K562 (cell line): Measurements from ENCODE around the gene UBR3. TPM values are rescaled to one million over a fixed set of nuclear protein-coding genes. Genes with fewer than 3 reads are reported as not detected.
"Not testable (repeated sequence)": the region's sequence is repeated elsewhere in the genome, so short reads cannot be mapped to it uniquely, and the experiment has no call there.

ENCODE experiments used
- ATAC-seq: fragments of 200-7000 bp; cut with Tn5 transposase; 3 replicates; pipeline ENCODE4 v1.9.1; 2020; ENCODE audit warnings: moderate library complexity
- BruUV-seq: library from RNA; stranded (reverse); fragments of 400-500 nt; replicated peaks from 2 replicates; lab custom pipeline; 2021; lab: Mats Ljungman, UMichigan
- CTCF ChIA-PET: fragments of 300-600 bp; formaldehyde crosslinking; extraction: SDS; loops from one replicate; lab custom pipeline; 2021; ENCODE audit warnings: low intra/inter-chr PET ratio; lab: Yijun Ruan, JAX
- POLR2A ChIA-PET: fragments of 300-600, 350-650 bp; sonication (Branson Sonifier 250); formaldehyde crosslinking; extraction: SDS; loops from one replicate; lab custom pipeline; 2021; ENCODE audit warnings: antibody characterized with exemption, inconsistent platforms; lab: Yijun Ruan, JAX
- DNase-seq, 4 experiments: peaks; one replicate each; pipeline versions ENCODE4 v3.0.0 to v3.0.0-alpha.2; 2011 to 2018; ENCODE audit warnings: low spot score in 3 of 4, mixed read lengths in 3 of 4; ENCODE audit errors: extremely low read depth in 1 of 4
- FAIRE-seq: peaks from 2 replicates; lab custom pipeline; 2011; peaks lifted over from hg19 to GRCh38; lab: Jason Lieb, UNC
- H2AFZ ChIP-seq: 2 replicates; pipeline ENCODE4 v1.6.0; 2011; ENCODE audit warnings: low read depth, low read length, control low read depth, inconsistent platforms
- H3K27ac ChIP-seq: fragments of 200-600 bp; 3 replicates; pipeline ENCODE4 v1.8.0; 2011; ENCODE audit warnings: low read depth, mild to moderate bottlenecking, control low read depth, inconsistent platforms, low read length, moderate library complexity, mixed read lengths; ENCODE audit errors: extremely low read depth
- H3K27me3 ChIP-seq, 2 experiments: fragments of 300-600 bp in 1 of 2; 2 replicates in 1 of 2; 3 replicates in 1 of 2; pipeline versions ENCODE4 v1.6.0 to v1.8.0; 2011; ENCODE audit warnings: inconsistent platforms in 2 of 2, low read length in 2 of 2, mild to moderate bottlenecking in 1 of 2, mixed read lengths in 1 of 2, moderate library complexity in 1 of 2; ENCODE audit not compliant: control insufficient read depth in 2 of 2, insufficient read depth in 2 of 2
- H3K36me3 ChIP-seq: fragments of 300-600 bp; 3 replicates; pipeline ENCODE4 v1.8.0; 2011; ENCODE audit warnings: mild to moderate bottlenecking, low read length, inconsistent platforms; ENCODE audit not compliant: control insufficient read depth, insufficient read depth
- H3K4me1 ChIP-seq, 2 experiments: fragments of 200-600 bp in 1 of 2; replicated peaks in 1 of 2; 2 replicates in 1 of 2; 3 replicates in 1 of 2; pipeline versions ENCODE4 v1.5.1 to v1.8.0; 2011; ENCODE audit warnings: inconsistent platforms in 2 of 2, low read length in 2 of 2, mild to moderate bottlenecking in 1 of 2, mixed read lengths in 1 of 2, moderate library complexity in 1 of 2; ENCODE audit not compliant: control insufficient read depth in 2 of 2, insufficient read depth in 2 of 2
- H3K4me2 ChIP-seq: 2 replicates; pipeline ENCODE4 v1.6.1; 2011; ENCODE audit warnings: low read length, control low read depth, inconsistent platforms, mixed read lengths; ENCODE audit not compliant: insufficient read depth
- H3K4me3 ChIP-seq: fragments of 200-600 bp; sonication (generic), shearing (Covaris generic); 2 replicates; pipeline ENCODE4 v1.5.1; 2016; ENCODE audit warnings: control low read depth, inconsistent platforms
- H3K79me2 ChIP-seq: fragments of 200-600 bp; 3 replicates; pipeline ENCODE4 v1.8.0; 2011; ENCODE audit warnings: low read length, inconsistent platforms; ENCODE audit not compliant: control insufficient read depth, insufficient read depth
- H3K9ac ChIP-seq, 2 experiments: 2 replicates each; pipeline versions ENCODE4 v1.6.0 to v1.6.1; 2011; ENCODE audit warnings: low read depth in 2 of 2, low read length in 2 of 2, control low read depth in 1 of 2, inconsistent platforms in 1 of 2, mild to moderate bottlenecking in 1 of 2, mixed read lengths in 1 of 2; ENCODE audit not compliant: insufficient read depth in 1 of 2
- H3K9me1 ChIP-seq: one replicate; pipeline ENCODE4 v1.6.0; 2011; ENCODE audit warnings: inconsistent platforms, mild to moderate bottlenecking, low read length, moderate library complexity; ENCODE audit not compliant: control insufficient read depth, insufficient read depth
- H3K9me3 ChIP-seq: replicated peaks from 2 replicates; pipeline ENCODE4 v1.5.1; 2011; ENCODE audit warnings: low read depth, low read length, inconsistent platforms; ENCODE audit not compliant: control insufficient read depth, insufficient read depth
- H4K20me1 ChIP-seq: replicated peaks from 2 replicates; pipeline ENCODE4 v1.6.1; 2011; ENCODE audit warnings: low read length, inconsistent platforms, mixed read lengths; ENCODE audit not compliant: control insufficient read depth, insufficient read depth
- NFIC ChIP-seq: fragments of 450-650 bp; IDR thresholded peaks from 2 replicates; pipeline ENCODE4 v1.6.1; 2017; ENCODE audit warnings: mild to moderate bottlenecking, inconsistent platforms
- SMC3 ChIP-seq: conservative IDR thresholded peaks from 2 replicates; pipeline ENCODE4 v1.6.1; 2011; ENCODE audit warnings: low read depth, low read length, improper control_type of control experiment; ENCODE audit not compliant: insufficient read depth
- ZHX1 ChIP-seq: fragments of 150-350 bp; conservative IDR thresholded peaks from 2 replicates; pipeline ENCODE4 v1.6.1; 2014; ENCODE audit warnings: low read length
- ZNF3 ChIP-seq: fragments of 250-450 bp; sonication (Bioruptor Pico); IDR thresholded peaks from 2 replicates; pipeline ENCODE4 v1.5.0; 2021; ENCODE audit warnings: mild to moderate bottlenecking, moderate library complexity
- WGBS: fragments of 100-300 bp; shearing (Covaris generic); methylation state at CpG from one replicate; pipeline ENCODE4 v1.1.6; 2016; ENCODE audit warnings: low coverage, mixed read lengths; ENCODE audit not compliant: insufficient coverage; ENCODE audit errors: missing lambda C conversion rate; 5-methylcytosine and 5-hydroxymethylcytosine counted together
- in situ Hi-C: fragments of 300-500 bp; cut with MboI; formaldehyde crosslinking; loops from 4 replicates; pipeline ENCODE4 v1.15.0; 2018; ENCODE audit warnings: inconsistent platforms, mixed read lengths
- intact Hi-C: fragments of 100-400 bp; cut with micrococcal nuclease; formaldehyde crosslinking; loops from 2 replicates; pipeline ENCODE4 v1.14.2; 2022
- polyA plus RNA-seq, 8 experiments: library from polyadenylated mRNA; depleted of rRNA in 4 of 8; stranded (reverse) in 5 of 8; unstranded in 3 of 8; fragments of >200 nt; fragmentation: Nextera tagmentation in 2 of 8; fragmentation: Illumina TruSeq in 1 of 8; extraction: Ambion mirVana in 2 of 8; extraction: Trizol in 1 of 8; gene quantifications; 2 replicates each; pipeline versions ENCODE4 v1.2.1 to v1.2.3, GENCODE V29; 2011 to 2014; ENCODE audit warnings: inconsistent platforms in 1 of 8, missing spikeins in 1 of 8
- total RNA-seq, 7 experiments: library from RNA; depleted of rRNA in 6 of 7; stranded (reverse); fragments of >200 nt in 6 of 7; fragmentation: Illumina TruSeq in 2 of 7; extraction: Trizol in 2 of 7; gene quantifications; 2 replicates each; pipeline versions ENCODE4 v1.2.1 to v1.2.3, GENCODE V29; 2011 to 2021; ENCODE audit warnings: low replicate concordance in 1 of 7

Gene UBR3
- total and polyA plus RNA-seq, 9 of the 15 experiments (the other 6 are each of a cell fraction or from before 2014, with no cell fraction given), result 14.4 to 63.5 (median 40.4) TPM

GRCh38 chr2:169819106-169819505 lies 8.1 kb upstream of the UBR3 start:
- H3K36me3 ChIP-seq, result peaks cover 72% of the 10 kb centered on the region

GRCh38 chr2:169820101-169820500 lies 7.2 kb upstream of the UBR3 start:
- H3K27me3 ChIP-seq, H3K9me3 ChIP-seq, H3K4me2 ChIP-seq, H4K20me1 ChIP-seq, FAIRE-seq, H3K27ac ChIP-seq, H3K9ac ChIP-seq, H2AFZ ChIP-seq, H3K4me3 ChIP-seq, DNase-seq, H3K9me1 ChIP-seq, ATAC-seq, CTCF ChIA-PET, BruUV-seq, POLR2A ChIA-PET: not testable (repeated sequence)
- intact Hi-C loops (loop anchor here (10.0 kb wide), 1 partner anchor 545 kb away; no protein-coding TSS in a partner anchor), in situ Hi-C loops (loop anchor here (5.0 kb wide), 1 partner anchor 107 kb away; no protein-coding TSS in a partner anchor)
- Histone ChIP-seq H3K36me3 (peaks cover 67% of the 10 kb centered on the region), H3K79me2 (peaks cover 61% of the 10 kb centered on the region), H3K4me1 (peaks cover 11 to 14% of the 10 kb centered on the region in 2 experiments; a peak in 4 of 5 replicates)
- 68% methylated on average over 7 of the region's 7 CpGs for WGBS

More at GRCh38 chr2:169819106-169819505, 8.1 kb upstream of the UBR3 start:
- in situ Hi-C loops, result no loop called here
- Histone ChIP-seq H3K4me1 (peaks cover 7 to 8% of the 10 kb centered on the region in 2 experiments; a peak in 3 of 5 replicates), H3K79me2 (peaks cover 56% of the 10 kb centered on the region), H3K27me3 (no peaks in the 10 kb centered on the region), H3K9me3 (no peaks in the 10 kb centered on the region)
- CTCF ChIA-PET, result no interaction called here
- ATAC-seq, result no peak
- DNase-seq, result no peak
- no peak for TF ChIP-seq ZNF3 (CRISPR knock-in tag)
- TF ChIP-seq NFIC, result 0 out of 2 replicates have a peak, but pooled peaks have one; percentile 9
- TF ChIP-seq ZHX1, result no peak
- TF ChIP-seq SMC3, result no peak
- TF ChIP-seq, all 486 proteins: peak for 1
- no peak overlapping the region for H3K9ac ChIP-seq
- BruUV-seq, result no TSS peak
- no peak overlapping the region for H3K4me3 ChIP-seq
- no peak overlapping the region for H3K27ac ChIP-seq
- no peak for FAIRE-seq
- H3K4me2 ChIP-seq, result no peak overlapping the region
- no peak overlapping the region for H2AFZ ChIP-seq
- POLR2A ChIA-PET, result interaction anchor here (1.0 to 6.0 kb wide), 3 partner anchors 9 to 16 kb away, joined by 3 to 26 read pairs (median 6); partner anchors contain the start of gene UBR3
- intact Hi-C loops, result no loop called here
- no peaks in the 10 kb centered on the region for H3K9me1 ChIP-seq
- no peaks in the 10 kb centered on the region for H4K20me1 ChIP-seq
- WGBS, result 91% methylated on average over 1 of the region's 1 CpG
